Measurements from ENCODE around the gene C3. TPM values are rescaled to one million over a fixed set of nuclear protein-coding genes. Genes with fewer than 3 reads are reported as not detected.
A peak's percentile ranks its signal among the peaks of the same experiment; 100 is the strongest.
"Not testable (repeated sequence)": the region's sequence is repeated elsewhere in the genome, so short reads cannot be mapped to it uniquely, and the experiment has no call there.

Gene C3
- polyA plus RNA-seq (ENCODE audit: insufficient read length in 4 of 4) = 10 to 100 TPM; 21.4 to 24.9 (median 21.9) TPM

DNA sequence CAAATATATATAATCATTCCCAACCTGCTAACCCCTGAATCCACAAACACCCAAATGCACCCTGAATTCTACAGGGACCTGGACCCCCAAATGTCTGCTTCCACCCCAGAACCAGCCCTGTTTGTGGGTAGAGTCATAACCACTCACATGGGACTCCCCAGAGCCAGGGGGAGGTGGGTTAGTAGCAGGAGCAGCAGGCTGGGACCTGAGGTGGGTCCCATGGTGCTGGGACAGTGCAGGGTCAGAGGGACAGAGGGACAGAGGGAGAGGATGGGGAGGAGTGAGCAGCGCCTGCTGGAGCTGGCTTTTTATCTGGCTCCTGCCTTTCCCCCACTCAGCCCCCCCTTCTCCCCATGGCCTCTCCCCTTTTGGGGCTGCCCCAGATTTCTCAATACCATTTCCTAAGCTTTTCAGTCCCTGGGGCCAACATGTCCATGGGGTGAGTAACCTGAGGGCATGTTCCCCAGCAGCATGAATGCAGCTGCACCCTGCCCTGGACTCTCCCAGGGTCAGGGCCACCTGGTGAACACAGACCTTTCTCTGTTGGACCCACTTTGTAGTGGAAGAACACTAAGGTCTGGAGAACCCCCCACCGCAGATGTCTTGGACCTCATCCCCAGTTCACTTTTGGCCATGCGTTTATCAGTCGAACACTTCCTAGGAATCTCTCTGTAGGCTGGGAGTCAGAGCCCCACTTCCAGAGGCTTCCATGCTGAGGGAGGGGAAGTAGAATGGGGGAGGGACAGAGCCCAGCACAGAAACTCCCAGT lies at the start of gene C3:
Gene C3 (minus strand): TSS at position 282 of the 769 bp plus-strand sequence. CDS start 61 bp downstream, at position 221.
- DNase-seq (ENCODE audit: low read depth in 4 of 4, low spot score in 3 of 4) = no peak

- no peak for DNase-seq (ENCODE audit: low read depth in 4 of 4, low spot score in 3 of 4)
These were observed 48.7 kb upstream of the C3 start for GRCh38 chr19:6769006-6769619.

DNA sequence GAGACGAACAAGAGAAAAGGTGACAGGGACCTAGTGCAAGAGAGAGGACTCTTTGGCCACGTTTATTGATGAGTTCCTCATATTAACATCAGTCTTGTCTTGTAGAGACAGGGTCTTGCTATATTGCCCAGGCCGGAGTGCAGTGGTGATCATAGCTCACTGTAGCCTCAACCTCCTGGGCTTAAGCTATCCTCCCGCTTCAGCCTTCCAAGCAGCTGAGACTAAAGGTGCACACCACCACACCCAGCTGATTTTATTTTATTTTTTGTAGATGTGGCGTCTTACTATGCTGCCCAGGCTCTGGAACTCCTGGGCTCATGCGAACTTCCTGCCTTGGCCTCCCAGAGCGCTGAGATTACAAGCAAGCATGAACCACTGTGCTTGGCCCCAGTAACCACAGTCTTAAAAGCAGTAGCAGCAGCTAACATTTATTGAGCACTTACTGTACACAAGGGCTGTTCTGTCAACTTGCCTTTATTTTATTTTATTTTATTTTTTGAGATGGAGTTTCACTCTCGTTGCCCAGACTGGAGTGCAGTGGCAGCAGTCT lies 47.9 kb upstream of the C3 start:
- no peak for DNase-seq (ENCODE audit: low read depth in 4 of 4, low spot score in 3 of 4)

DNA sequence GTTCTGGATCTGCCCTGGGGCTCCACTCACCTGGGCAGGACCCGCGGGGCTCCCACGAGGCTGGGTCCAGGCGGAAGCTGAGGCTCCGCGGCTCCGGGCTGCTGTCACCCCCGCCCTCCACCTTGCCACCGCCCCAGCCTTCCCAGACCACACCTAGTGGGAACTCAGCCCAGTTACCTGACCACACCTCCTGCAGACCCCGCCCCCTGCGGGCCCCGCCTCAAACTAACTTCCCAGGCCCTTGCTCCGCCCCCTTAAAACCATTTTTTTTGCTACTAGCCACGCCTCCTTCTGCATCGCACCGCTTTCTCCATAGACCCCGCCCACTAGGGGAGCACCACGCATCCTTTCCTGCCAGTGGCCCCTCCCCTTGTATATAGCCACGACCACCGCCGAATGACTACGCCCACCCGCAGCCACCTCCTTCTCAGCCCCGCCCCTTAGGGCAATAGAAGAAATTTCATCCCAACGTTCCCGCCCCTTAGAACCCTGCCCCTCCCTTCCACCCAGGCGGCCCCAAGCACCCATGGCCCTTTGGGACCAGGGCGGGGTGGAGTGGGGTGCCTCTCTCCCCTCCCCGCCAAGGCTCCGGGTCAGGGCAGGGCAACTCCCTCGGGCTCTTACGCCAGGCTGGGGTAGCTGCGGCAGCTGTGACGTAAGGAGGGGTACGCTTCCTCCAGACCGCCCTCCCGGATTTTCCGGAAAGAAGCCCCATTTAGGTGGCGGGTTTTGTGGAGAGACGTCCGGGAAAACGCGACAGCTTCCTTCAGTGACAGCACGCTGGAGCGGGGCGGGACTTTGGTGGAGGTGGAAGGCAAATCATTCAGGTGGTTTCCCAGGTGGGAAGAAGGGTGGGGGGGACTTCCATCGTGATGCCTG lies 47.1 kb upstream of the C3 start, which contains the start of gene SH2D3A:
Gene SH2D3A (minus strand): TSS at position 79 of the 879 bp plus-strand sequence. CDS start 3,687 bp downstream, outside the sequence.
- DNase-seq (ENCODE audit: low read depth in 4 of 4, low spot score in 3 of 4) = peak in 1 of 4 donors; percentile 50

DNA sequence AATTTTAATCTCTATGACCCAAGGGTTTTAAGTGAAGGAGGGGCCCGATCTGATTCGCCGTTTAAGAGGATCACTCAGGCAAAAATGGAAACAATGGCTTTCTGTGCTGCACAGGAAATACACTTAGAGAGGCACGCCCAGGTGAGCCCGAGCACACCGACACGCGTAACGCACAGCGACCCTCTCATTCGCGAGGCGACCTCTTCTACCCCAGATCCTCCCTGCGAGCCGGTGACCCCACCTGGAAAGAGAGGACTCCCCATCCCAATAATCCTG lies 46.6 kb upstream of the C3 start:
- no peak for DNase-seq (ENCODE audit: low read depth in 4 of 4, low spot score in 3 of 4)

- no peak for DNase-seq (ENCODE audit: low read depth in 4 of 4, low spot score in 3 of 4)
These were observed 46.1 kb upstream of the C3 start for GRCh38 chr19:6766357-6767080.

- DNase-seq (ENCODE audit: low read depth in 4 of 4, low spot score in 3 of 4) = peak in 1 of 4 donors; percentile 44
These were observed 45.4 kb upstream of the C3 start for GRCh38 chr19:6765738-6766356.

DNA sequence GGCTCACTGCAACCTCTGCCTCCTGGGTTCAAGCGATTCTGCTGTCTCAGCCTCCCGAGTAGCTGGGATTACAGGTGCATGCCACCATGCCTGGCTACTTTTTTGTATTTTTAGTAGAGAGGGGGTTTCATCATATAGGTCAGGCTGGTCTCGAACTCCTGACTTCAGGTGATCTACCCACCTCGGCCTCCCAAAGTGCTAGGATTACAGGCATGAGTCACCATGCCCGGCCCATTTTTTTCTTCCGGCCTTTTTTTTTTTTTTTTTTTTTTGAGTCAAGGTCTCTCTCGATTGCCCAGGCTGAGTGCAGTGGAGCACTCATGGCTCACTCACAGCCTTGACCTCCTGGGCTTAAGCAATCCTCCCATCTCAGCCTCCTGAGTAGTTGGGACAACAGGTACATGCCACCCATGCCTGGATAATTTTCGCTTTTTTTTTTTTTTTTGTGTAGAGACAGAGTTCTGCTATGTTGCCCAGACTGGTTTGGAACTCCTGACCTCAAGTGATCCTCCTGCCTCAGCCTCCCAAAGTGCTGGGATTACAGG lies 41.9 kb upstream of the C3 start:
- DNase-seq (ENCODE audit: low read depth in 4 of 4, low spot score in 3 of 4) = not testable (repeated sequence)

GRCh38 chr19:6761053-6761676 lies 40.7 kb upstream of the C3 start:
- no peak for DNase-seq (ENCODE audit: low read depth in 4 of 4, low spot score in 3 of 4)

GRCh38 chr19:6760606-6761005 lies 40.2 kb upstream of the C3 start:
- no peak for DNase-seq (ENCODE audit: low read depth in 4 of 4, low spot score in 3 of 4)

DNA sequence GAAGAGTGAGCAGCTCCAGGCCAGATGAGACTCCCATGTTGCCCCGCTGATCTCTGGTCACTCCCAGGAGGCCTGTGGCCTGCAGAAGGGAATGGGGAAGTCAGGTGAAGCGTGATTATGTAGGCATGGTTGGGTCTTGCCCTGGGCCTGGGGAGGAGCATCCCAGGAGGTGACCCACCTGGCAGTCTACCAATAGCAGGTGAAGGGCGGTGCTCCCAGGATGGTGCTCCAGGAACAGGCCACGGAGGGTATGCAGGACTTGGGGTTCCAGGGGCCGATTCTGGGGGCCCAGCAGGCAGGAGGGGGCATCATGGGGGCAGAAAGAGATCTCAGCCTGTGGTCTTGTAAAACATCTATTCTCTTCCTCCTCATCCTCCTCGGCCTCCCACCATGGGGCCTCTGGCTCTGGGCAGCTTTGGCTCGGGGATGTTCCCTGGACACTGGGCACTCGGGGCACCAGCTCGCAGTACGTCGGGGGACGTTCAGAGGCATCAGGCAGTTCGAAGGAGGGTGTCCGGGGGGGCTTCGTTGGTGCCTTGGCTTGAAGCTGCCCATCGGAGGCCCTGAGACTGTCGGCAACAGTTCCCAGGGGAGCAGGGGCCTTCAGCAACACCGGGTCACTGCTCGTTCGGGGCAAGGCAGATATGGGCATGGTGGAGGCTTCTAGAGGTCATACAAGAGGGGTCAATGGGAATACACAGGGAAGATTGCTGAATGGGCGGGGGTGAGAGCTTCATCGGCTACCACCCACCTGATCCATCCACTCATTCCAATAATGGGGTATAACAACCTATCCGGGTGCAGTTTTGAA lies 34.4 kb upstream of the C3 start:
- no peak for DNase-seq (ENCODE audit: low read depth in 4 of 4, low spot score in 3 of 4)

- no peak for DNase-seq (ENCODE audit: low read depth in 4 of 4, low spot score in 3 of 4)
These were observed 33.7 kb upstream of the C3 start for GRCh38 chr19:6754136-6754535.

DNA sequence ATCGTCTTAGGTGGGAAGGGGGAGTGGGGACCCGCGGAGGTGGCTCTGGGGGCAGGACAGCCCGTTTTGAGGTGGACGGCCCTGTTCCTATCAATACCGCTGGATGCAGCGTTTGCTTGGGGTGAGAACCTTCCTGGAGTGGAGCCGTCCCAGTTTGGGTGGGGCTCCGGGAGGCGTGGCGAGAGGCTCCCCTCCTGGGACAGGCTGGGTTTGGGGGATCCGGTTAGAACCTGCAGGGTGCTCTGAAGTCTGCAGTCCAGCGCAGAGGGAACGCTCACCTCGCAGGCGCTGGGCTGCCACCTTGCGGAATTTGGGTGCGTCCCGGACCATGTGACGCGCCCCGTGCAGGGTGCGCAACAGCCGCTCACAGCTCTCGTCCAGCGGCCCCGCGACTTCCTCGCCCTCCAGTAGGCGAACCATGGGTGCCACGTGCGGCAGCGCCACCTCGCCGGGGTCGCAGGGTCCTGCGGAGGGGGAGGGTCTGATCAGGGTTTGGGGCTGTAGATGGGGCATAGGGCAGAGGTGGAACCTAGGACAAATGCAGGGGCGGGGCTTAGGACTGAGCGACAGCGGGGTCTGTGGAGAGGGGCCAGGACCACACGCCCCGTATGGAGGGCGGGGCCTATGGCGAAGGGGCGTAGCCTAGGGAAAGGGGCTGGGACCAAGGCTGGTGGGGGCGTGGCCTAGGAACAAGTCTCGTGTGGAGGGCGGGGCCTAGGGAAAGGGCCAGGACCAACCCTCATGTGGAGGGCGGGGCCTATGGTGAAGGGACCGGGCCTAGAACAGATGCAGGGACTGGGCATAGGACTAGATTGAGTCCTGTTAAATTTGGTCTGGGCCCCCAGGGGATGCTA lies 33.0 kb upstream of the C3 start:
- peak in 1 of 4 donors; percentile 49 for DNase-seq (ENCODE audit: low read depth in 4 of 4, low spot score in 3 of 4)

DNA sequence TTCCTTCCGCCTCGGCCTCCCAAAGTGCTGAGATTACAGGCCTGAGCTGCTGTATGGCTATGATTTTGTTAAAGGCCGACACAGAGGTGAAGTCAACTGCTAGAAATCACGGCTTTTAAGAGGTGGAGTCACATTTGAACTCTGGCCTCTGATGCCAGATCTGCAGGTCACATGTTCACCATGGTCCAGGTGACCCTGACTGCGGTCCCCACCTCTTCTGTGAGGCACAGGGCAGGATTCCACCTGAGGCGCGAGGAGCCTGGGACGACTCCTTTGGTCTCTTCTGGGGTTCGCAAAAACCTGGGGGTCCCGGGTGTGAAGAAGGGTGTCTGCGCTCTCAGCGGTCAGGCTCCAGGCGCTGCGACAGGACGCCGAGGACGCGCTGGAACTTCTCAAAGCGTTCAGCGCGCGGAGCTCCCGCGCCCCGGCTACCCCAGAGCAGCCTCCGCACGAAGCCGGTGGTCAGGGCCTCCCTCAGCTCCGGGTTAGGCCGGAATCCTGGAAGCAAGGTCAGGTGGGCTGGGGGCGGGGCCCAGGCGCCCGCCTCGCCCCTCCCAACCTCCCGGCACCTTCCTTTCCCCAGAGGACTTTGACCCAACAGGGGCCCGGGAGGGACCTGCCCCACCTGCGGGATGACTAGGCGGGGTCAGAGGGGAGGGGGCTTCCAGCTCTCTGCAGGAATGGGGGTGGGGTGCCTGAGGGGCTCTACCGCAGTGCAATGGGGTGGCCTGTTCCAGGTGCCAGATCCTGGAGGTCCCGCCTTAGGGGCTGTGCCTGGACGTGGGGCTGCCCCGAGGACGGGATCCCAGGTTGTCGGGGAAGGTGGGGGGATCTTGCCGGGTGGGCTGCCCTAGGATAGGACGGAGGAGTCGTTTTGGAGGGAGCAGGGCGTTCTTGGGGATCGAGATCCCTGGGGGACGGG lies 32.1 kb upstream of the C3 start:
- no peak for DNase-seq (ENCODE audit: low read depth in 4 of 4, low spot score in 3 of 4)

DNA sequence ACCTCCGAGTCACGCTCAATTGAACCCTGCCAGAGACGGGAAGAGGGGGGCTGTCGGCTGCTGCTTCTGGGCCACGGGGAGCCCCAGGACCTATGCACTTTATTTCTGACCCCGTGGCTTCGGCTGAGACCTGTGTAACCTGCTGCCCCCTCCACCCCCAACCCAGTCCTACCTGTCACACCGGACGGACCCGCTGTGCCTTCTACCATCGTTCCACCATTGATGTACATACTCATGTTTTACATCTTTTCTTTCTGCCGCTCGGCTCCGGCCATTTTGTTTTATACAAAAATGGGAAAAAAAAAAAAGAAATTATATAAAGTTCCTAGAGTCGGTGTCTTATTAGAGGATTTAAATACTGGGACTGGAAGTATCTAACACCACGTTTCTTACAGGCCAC lies 30.7 kb upstream of the C3 start:
- DNase-seq (ENCODE audit: low read depth in 4 of 4, low spot score in 3 of 4) = no peak

DNA sequence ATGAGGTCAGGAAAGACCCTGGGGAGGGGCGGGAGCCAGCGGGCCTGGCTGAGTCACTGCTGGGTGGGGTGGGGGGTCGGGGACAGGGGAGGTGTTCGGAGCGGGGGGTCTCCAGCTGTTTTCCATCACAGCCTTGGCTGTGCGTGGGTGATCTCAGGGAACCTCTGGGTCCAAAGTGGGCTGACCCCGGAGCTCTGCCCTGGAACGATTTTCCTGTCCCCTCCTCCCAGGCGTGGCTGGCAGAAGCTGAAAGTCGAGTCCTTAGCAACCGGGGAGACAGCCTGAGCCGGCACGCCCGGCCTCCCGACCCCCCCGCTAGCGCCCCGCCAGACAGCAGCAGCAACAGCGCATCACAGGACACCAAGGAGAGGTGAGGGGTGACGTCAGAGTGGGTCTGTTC lies 29.6 kb upstream of the C3 start:
- no peak for DNase-seq (ENCODE audit: low read depth in 4 of 4, low spot score in 3 of 4)

All from right renal pelvis (tissue), 4 donors.